HFF-Myc (cell line): ENCODE results near the gene POLE.

Experiments
- DNase-seq: peaks from one replicate; pipeline ENCODE4 v3.0.0-alpha.2; 2011; ENCODE audit warnings: low read depth; ENCODE audit errors: extremely low read depth
- H3K4me3 ChIP-seq: replicated peaks from 2 replicates; pipeline ENCODE4 v1.5.1; 2011; ENCODE audit warnings: low read depth, mild to moderate bottlenecking, control low read depth, low read length
- TF ChIP-seq, protein P1 (sequence below): IDR thresholded peaks from 2 replicates; pipeline ENCODE4 v1.5.1; 2012; ENCODE audit warnings: mild to moderate bottlenecking, low read depth, low read length, control low read depth; ENCODE audit errors: missing control alignments

Gene POLE

DNA sequence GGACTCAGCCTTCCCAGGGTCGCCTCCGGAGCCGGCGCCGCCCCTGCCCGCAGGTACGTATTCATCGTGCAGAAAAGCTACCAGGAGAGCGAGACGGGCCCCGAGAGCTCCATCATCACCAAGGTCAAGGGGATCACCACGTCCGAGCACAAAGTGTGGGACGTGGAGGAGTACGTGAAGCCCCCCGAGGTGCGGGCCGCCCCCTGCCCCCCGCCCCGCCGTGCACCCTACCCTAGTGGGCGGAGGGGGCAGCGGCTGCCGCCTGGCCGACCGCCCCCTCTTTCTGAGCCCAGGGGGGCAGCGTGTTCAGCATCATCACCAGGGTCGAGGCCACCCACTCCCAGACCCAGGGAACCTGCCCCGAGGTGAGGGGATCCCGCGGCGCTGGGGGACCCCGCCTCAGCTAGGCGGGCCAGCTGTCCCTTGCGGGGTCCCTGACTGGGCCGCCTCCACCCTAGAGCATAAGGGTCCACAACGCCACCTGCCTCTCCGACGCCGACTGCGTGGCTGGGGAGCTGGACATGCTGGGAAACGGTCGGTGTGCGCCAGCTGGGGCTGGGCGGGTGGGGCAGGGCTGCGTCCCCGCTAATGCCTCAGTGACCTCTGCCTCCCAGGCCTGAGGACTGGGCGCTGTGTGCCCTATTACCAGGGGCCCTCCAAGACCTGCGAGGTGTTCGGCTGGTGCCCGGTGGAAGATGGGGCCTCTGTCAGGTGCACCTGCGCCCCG, 67.6 kb downstream of the POLE start:
- DNase-seq: no peak
- TF ChIP-seq, protein P1, sequence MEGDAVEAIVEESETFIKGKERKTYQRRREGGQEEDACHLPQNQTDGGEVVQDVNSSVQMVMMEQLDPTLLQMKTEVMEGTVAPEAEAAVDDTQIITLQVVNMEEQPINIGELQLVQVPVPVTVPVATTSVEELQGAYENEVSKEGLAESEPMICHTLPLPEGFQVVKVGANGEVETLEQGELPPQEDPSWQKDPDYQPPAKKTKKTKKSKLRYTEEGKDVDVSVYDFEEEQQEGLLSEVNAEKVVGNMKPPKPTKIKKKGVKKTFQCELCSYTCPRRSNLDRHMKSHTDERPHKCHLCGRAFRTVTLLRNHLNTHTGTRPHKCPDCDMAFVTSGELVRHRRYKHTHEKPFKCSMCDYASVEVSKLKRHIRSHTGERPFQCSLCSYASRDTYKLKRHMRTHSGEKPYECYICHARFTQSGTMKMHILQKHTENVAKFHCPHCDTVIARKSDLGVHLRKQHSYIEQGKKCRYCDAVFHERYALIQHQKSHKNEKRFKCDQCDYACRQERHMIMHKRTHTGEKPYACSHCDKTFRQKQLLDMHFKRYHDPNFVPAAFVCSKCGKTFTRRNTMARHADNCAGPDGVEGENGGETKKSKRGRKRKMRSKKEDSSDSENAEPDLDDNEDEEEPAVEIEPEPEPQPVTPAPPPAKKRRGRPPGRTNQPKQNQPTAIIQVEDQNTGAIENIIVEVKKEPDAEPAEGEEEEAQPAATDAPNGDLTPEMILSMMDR: no peak
- H3K4me3 ChIP-seq: no peak overlapping the region

DNA sequence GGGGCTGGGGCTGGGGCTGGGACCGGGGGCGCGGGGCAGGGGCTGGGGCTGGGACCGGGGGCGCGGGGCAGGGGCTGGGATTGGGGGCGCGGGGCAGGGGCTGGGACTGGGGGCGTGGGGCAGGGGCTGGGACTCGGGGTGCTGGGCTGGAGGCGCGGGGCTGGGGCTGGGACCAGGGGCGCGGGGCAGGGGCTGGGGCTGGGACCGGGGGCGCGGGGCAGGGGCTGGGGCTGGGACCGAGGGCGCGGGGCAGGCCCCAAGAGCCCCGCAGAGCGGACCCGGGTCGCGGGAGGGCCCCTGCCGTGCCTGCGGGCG, 68.1 kb downstream of the POLE start:
- DNase-seq: no peak
- TF ChIP-seq, protein P1: no peak

DNA sequence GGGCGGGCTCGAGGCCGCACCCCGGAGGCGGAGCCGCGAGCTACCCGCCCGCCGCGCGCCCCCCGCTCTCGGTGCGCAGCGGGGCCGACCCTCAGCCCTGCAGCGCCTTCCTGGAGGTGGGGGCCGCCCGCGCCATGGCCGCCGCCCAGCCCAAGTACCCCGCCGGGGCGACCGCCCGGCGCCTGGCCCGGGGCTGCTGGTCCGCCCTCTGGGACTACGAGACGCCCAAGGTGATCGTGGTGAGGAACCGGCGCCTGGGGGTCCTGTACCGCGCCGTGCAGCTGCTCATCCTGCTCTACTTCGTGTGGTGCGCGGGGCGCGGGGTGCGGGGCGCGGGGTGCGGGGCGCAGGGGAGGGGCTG, 68.5 kb downstream of the POLE start, which contains the start of gene P2RX2:
TSS of gene P2RX2 (plus strand) at position 94 of the 361 bp plus-strand sequence. CDS start at position 135, 41 bp downstream.
- TF ChIP-seq, protein P1: no peak
- H3K4me3 ChIP-seq: no peak within 1 kb of the TSS
- no peak for DNase-seq

More for the DNA sequence above, 68.1 kb downstream of the POLE start:
- H3K4me3 ChIP-seq: no peak overlapping the region

DNA sequence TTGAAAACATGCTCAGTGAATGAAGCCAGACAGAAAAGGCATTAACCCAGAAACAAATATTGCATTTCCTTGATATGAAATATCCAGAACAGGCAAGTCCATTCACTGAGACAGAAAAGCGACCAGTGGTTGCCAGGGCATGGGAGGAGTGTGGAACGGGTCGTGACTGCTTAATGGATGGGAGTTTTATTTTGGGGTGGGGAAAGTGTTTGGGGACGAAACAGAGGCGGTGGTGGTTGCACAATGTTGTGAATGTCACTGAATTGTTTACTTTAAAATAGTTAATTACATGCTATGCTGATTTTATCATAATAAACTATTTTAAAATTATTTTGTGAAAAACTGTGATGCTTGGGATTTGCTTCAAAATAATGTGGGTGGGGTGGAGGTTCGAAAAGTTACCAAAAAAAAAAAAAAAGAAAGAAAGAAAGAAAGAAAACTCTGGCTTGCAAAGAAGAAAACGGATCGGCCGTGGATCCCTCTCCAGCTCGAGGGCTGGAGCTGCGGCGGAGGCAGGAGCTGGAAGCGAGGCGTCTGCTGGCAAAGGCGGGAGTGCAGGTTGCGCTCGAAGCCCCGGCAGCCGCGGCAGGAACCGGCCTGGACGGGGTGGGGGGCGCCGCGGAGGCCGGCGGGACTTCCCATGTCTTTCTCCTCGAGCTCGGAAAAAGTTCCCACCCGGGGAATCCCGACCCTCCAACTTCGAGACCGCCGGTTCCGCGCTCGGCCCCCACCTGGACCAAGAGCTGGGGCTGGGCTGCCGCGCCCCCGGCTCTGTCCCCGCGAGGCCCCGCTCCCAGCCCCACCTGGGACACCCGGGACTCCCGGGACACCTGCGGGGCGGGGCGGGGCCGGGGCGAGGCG, 69.1 kb downstream of the POLE start:
- DNase-seq: no peak
- H3K4me3 ChIP-seq: no peak overlapping the region
- TF ChIP-seq, protein P1: no peak

DNA sequence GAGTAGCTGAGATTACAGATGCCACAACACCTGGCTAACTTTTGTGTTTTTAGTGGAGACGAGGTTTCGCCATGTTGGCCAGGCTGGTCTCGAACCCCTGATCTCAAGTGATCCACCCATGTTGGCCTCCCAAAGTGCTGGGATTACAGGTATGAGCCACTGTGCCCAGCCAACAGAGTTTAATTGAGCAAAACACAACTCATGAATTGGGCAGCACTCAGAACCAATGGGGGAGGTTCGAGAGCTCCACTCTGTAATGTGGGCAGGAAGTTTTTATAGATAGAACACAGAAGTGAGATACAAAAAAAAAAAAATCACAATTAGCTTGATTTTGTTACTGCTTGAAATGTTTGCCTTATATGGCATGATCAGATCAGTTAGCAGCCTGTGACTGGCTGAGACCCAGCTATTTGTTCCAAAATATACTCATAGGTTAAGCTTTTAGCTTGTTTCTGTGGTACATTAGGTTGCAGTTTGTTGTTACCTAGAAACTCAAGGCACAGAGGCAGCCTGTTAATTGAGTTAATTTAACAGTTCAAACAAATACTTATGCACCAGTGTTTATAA, 69.9 kb downstream of the POLE start:
- no peak for DNase-seq
- TF ChIP-seq, protein P1: no peak
- H3K4me3 ChIP-seq: no peak overlapping the region

DNA sequence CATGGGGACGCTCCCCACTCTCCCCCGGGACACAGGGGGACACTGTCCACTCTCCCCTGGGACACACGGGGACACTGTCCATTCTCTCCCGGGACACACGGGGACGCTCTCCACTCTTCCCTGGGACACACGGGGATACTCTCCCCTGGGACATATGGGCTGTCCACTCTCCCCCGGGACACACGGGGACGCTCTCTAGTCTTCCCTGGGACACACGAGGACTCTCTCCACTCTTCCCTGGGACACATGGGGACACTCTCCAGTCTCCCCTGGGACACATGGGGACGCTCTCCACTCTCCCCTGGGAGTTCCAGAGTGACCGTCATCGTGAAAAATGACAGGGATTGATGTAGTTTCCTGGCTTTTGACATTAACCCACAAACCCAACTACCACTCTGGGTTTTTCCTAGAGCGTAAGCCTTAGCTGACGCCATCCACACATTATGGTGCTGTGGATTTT, 71.5 kb downstream of the POLE start:
- TF ChIP-seq, protein P1: no peak
- no peak for DNase-seq
- no peak overlapping the region for H3K4me3 ChIP-seq
